SH-SY5Y (cell line): ENCODE results near the gene PRG2.

Experiments
- GATA2 ChIP-seq: IDR thresholded peaks from 2 replicates; pipeline ENCODE4 v1.6.1; 2011; ENCODE audit warnings: mild to moderate bottlenecking, low read depth, low read length
- GATA3 ChIP-seq: IDR thresholded peaks from 2 replicates; pipeline ENCODE4 v1.6.1; 2011; ENCODE audit warnings: low read depth, mild to moderate bottlenecking, low read length, moderate library complexity

The PRG2 gene

GRCh38 chr11:57394203-57394965, 3.9 kb upstream of the PRG2 start:
- TF ChIP-seq GATA3, result no peak

GRCh38 chr11:57392763-57393105, 2.3 kb upstream of the PRG2 start:
- TF ChIP-seq GATA2, result no peak
- TF ChIP-seq GATA3, result no peak

GRCh38 chr11:57392066-57392762, 1.8 kb upstream of the PRG2 start:
- TF ChIP-seq GATA3, result no peak
- no peak for TF ChIP-seq GATA2

- TF ChIP-seq GATA3 (no peak), GATA2 (no peak)
These were observed 1.1 kb upstream of the PRG2 start for GRCh38 chr11:57391539-57391938.

GRCh38 chr11:57391111-57391510, 661 bp upstream of the PRG2 start:
- no peak for TF ChIP-seq GATA3
- TF ChIP-seq GATA2, result no peak

GRCh38 chr11:57387289-57388030, 3.0 kb downstream of the PRG2 start:
- TF ChIP-seq GATA3 (no peak), GATA2 (no peak)

- TF ChIP-seq GATA2 (no peak), GATA3 (no peak)
These were observed 4.1 kb downstream of the PRG2 start for GRCh38 chr11:57386178-57386940.

- no peak for TF ChIP-seq GATA3
- no peak for TF ChIP-seq GATA2
These were observed 9.5 kb downstream of the PRG2 start, which contains the start of gene PRG3 for GRCh38 chr11:57380975-57381374. Gene PRG3 (minus strand): TSS chr11:57381150. CDS start chr11:57380708, 442 bp downstream.

GRCh38 chr11:57379732-57380131, 10.7 kb downstream of the PRG2 start:
- TF ChIP-seq GATA2, result no peak
- TF ChIP-seq GATA3, result no peak

GRCh38 chr11:57378186-57378585, 12.3 kb downstream of the PRG2 start:
- no peak for TF ChIP-seq GATA3
- no peak for TF ChIP-seq GATA2

- TF ChIP-seq GATA3, result no peak
- no peak for TF ChIP-seq GATA2
These were observed 13.3 kb downstream of the PRG2 start for GRCh38 chr11:57377107-57377506.

GRCh38 chr11:57376095-57377090, 14.1 kb downstream of the PRG2 start:
- TF ChIP-seq GATA3, result no peak

GRCh38 chr11:57375490-57375889, 15.0 kb downstream of the PRG2 start:
- TF ChIP-seq GATA2 (no peak), GATA3 (no peak)

- TF ChIP-seq GATA3 (no peak), GATA2 (no peak)
These were observed 15.5 kb downstream of the PRG2 start for GRCh38 chr11:57374966-57375365.
